COLO668 (cell line): ENCODE results near the gene CYP4F12.

Experiments
- DNase-seq: peaks from one replicate; lab custom pipeline; 2025; ENCODE audit not compliant: unreplicated experiment; lab: John Stamatoyannopoulos, UW

Gene CYP4F12, protein sequence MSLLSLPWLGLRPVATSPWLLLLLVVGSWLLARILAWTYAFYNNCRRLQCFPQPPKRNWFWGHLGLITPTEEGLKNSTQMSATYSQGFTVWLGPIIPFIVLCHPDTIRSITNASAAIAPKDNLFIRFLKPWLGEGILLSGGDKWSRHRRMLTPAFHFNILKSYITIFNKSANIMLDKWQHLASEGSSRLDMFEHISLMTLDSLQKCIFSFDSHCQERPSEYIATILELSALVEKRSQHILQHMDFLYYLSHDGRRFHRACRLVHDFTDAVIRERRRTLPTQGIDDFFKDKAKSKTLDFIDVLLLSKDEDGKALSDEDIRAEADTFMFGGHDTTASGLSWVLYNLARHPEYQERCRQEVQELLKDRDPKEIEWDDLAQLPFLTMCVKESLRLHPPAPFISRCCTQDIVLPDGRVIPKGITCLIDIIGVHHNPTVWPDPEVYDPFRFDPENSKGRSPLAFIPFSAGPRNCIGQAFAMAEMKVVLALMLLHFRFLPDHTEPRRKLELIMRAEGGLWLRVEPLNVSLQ

DNA sequence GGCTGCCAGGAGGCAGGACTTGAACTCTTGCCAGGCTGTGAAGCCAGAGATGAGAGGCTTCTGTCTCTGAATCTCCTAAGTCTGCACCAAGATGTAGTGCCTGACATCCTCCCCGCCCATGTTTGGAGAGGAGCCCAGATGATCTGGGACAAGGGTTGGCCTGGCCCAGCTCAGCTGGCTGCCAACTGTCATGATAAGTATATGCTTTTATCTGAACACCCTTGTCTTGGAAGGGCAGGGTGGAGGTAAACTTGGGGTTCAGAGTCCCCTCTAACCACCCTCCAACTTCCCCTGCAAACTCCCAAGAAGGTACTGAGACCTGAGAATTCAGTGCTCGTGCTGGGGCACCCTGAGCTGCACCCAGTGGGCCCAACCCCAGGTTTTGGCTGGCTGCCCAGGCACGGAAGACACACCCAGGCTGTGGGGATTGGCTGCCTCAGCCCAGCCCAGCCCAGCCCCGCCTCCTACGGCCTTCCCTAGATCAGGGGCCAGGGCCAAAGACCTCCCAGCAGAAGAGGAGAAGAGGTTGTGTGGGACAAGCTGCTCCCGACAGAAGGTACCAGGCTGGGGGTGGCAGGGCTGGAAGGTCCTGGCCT lies at the start of gene CYP4F12:
CYP4F12 (plus strand) TSS at position 508 of the 596 bp plus-strand sequence. CDS start 443 bp downstream, outside the sequence.
- DNase-seq, result peak; percentile 22

DNA sequence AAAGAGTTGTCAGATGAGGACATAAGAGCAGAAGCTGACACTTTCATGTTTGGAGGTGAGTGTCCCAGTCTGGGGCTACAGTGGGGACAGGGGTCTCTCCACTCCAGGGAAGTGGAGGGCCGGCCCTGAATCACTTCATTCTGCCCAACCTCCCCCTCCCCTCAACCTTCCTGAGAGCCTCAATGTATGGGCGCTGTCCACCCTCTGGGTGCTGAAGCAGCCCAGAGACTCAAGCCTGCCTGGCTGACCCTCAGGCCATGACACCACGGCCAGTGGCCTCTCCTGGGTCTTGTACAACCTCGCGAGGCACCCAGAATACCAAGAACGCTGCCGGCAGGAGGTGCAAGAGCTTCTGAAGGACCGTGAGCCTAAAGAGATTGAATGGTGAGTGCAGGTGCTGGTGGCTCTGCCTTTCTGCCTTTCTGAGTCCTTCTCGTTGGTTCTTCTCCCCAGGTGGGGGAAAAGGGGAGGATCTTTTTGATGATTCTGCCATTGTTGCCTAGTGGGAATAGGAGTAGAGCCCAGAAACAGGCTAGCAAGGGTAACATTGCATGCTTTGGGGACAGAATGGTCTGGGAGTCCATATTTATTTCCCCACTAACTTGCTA lies 49.1 kb upstream of the CYP4F12 start:
- DNase-seq, result no peak

DNA sequence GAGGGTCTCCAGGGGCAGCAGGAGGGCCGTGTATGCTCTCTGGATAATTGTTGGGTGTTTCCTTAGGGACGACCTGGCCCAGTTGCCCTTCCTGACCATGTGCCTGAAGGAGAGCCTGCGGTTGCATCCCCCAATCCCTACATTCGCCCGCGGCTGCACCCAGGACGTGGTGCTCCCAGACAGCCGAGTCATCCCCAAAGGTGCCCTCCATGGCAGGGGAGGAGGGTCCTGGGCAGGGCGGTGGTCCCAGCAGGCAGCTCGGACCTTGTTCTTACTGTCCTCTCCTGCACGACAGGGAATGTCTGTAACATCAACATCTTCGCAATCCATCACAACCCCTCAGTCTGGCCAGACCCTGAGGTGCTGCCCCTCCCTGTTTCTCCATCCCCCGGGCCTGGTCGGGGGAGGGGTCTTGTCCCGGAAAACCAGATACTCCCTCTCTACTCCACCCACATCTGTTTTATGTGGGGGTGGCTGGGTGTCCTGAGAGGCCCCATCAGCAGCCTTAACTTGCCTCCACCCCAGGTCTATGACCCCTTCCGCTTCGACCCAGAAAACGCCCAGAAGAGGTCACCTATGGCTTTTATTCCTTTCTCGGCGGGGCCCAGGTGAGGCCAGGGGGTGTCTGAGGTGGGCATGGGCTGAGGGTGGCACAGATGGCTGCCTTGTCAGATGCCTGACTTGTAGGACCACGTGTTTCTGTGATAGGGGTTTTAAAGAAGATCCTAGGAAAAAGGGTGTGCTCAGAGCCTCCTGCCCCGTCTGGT lies 44.5 kb upstream of the CYP4F12 start:
- no peak for DNase-seq

DNA sequence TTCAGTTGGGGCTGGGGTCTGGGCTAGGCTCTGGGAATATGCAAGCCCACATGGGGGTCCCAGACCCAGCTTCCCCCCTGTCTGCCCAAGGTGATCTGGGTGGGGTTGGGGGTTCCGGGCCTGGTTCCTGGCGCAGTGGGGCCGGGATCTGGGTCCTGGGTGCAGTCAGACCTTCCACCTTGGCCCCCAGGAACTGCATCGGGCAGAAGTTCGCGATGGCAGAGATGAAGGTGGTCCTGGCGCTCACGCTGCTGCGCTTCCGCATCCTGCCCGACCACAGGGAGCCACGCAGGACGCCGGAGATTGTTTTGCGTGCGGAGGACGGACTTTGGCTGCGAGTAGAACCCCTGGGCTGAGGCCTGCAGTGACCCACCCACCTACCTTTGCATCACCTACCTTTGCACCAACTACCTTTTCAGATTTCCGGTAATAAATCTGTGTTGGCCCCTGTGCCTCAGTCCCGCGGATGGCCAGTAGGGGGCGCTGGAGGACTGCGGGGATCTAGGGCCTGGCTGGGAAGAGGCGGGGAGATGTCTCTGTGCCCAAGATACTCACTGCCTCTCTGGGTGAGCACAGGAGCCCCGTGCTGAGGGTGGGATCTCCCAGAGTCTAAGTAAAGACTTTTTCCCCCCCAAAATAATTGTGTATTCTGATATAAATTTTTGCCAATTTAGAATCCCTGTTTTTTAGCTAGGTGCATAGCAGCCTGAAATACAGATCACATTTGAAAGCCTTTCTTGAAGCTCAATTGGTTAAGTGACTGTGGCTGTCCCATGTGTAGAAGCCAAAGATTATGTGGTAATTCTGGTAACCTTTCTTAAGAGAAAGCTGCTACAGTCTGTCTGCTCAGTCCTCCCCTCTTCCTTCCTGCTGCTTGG lies 43.6 kb upstream of the CYP4F12 start:
- DNase-seq, result peak; percentile 62

DNA sequence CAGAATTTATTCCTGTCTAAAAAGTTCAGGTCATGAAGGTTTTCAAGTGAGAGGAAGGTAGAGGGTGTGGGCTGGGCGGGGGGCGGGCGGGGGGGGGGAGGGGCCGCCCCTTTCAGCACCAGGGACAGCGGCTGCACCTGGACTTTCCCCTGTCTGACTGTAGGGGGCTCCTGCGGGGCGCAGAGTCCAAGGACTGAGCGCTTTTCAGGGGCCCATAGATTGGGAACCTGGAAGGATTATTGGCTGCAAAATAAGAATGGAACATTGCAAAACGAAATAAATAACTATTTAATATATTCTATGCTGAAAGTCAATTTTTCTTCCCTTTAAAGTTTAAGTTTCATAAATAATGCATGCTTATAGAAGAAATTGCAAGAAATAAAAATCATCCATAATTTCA lies 41.1 kb upstream of the CYP4F12 start:
- no peak for DNase-seq

DNA sequence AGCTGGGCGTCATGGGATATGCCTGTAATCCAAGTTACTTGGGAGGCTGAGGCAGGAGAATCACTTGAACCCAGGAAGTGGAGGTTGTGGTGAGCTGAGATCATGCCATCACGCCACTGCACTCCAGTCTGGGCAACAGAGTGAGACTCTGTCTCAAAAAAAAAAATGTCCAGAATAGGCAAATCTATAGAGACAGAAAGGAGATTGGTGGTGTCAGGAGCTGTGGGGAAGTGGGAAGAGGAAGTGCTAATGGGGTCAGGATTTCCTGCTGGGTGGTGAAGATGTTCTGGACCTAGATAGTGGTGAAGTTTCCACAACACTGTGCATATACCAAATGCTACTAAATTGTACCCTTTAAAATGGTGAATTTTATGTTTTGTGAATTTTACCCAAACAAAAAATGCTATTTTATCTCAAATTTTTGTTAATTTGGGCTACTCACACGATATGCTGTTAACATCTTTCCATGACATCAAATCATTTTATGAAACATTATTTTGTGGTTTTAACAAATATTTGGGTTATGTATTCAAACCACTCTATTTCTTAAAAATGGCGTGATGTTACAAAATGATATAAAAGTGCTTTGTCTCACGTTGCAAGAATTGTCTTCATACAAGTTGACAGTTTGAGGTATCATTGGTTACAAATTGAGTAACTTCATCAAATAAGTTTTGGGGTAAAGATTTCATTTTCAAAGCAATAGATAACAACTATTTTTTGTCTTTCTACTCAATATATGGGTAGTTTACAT lies 39.6 kb upstream of the CYP4F12 start:
- DNase-seq, result no peak

DNA sequence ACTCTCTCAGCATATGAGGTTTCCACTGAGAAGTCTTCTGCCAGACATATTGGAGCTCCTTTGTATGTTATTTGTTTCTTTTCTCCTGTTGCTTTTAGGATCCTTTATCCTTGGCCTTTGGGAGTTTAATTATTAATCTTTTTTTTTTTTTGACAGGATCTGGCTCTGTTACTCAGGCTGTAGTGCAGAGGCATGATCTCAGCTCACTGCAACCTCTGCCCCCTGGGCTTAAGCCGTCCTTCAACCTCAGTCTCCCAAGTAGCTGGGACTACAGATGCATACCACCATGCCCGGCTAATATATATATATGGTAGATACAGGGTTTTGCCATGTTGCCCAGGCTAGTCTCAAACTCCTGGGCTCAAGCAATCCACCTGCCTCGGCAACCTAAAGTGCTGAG lies 38.8 kb upstream of the CYP4F12 start:
- no peak for DNase-seq

DNA sequence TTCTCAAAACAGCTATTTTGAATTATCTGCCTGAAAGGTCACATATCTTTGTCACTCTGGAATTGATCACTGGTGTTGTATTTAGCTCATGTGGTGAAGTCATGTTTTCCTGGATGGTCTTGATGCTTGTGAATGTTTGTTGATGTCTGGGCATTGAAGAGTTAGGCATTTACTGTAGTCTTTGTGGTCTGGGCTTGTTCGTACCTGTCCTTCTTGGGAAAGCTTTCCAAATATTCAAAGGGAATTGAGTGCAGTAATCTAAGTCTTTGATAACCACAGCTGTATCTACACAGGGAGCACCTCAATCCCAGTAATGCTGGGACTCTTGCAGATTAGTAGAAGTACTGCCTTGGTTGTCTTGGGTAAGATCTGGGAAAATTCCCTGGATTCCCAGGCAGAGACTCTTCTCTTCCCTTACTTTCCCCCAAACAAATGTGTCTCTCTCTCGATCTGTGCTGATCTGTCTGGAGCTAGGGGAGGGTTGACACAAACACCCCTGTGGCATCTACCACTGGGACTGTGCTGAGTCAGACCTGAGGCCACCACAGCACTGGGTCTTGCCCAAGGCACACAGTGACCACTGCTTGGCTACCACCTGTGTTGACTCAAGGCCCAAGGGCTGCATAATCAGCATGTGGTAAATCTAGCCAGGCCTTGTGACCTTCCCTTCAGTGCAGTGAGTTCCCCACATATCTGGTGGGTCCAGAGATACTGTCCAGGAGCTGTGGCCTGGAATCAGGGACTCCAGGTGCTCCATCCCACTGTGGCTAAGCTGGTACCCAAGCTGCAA lies 37.7 kb upstream of the CYP4F12 start:
- DNase-seq, result no peak

DNA sequence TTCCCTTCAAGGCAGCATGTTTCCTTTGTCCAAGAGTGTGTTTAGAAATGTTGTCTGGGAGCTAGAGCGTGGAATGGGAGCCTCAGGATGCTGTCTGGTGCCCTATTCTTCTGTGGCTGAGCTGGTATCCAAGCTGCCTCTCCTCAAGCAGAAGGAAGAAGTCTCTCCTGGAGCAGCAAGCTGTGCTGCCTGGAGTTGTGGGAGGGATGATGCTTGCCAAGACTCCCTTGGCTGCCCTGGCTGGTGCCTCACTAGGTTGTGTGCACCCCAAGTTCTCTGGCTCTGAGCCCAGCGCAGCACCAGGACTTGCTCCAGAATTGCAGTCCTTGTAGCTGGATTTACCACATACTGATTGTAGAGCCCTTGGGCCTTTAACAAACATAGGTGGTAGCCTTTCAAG lies 36.9 kb upstream of the CYP4F12 start:
- no peak for DNase-seq

DNA sequence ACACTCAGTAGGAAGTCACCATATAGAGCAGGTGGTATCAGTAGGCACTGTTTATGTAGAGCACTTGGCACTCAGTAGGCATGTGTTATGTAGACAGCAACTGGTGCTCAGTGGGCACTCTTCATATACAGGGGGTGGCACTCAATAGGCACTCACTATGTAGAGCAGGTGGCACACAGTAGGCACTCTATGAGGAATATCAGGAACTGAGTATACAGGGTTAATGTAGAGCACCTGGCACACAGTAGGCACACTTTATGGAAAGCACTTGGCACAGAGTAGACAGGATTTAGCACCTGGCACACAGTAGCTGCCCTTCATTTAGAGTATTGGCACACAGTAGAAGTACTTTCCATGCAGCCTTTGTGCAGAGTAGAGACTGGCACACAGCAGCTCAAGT lies 33.3 kb upstream of the CYP4F12 start:
- no peak for DNase-seq

DNA sequence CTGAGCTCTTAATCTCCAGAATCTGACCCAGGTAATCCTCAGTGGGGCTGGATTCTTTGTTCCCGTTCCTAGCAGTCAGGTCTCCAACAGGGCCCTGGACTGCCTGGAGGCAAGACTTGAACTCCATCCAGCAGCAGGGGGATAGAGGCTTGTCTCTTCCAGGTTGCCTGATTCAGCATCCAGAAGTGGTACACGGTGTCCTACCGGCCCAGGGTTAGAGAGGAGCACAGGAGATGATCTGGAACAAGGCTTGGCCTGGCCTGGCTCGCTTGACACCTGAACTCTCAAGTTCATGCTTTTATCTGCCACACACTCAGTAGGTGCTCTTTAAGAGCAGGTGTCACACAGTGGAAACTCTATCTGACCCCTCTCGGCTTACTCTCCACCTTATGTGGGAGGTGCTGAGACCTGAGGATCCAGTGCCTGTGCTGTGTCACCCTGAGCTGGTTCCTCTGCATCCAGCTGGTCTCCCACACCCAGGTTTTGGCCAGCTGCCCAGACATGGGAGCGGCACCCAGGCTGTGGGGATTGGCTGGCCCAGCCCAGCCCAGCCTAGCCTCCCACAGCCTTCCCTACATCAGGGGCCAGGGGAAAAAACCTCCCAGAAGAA lies 32.5 kb upstream of the CYP4F12 start, which contains the start of gene CYP4F3:
CYP4F3 (plus strand) TSS at position 604 of the 610 bp plus-strand sequence. CDS start 519 bp downstream, outside the sequence.
- DNase-seq, result peak; percentile 75

DNA sequence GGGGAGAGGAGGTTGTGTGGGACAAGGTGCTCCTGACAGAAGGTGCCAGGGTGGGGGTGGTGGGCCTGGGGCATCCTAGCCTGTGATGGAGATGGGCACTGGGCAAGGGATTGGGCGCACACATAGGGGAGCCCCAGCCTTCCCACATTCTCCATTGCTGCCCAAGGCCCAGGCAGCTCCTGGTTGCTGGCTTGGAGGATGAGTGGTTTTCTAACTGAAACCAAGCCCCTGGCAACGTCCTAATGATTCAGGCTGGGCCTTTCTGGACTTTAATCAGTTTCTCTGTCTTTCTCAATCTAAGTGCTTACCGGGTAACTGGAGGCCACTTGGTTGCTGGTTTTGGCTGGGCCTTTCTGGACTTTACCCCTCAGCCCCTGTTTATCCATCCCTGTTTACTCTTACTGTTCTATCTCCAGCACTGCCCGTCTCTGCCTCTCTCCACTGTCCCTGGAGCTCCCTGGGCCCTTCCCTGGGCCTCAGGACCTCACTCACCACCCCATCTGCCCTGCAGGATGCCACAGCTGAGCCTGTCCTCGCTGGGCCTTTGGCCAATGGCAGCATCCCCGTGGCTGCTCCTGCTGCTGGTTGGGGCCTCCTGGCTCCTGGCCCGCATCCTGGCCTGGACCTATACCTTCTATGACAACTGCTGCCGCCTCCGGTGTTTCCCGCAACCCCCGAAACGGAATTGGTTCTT lies 31.8 kb upstream of the CYP4F12 start:
- peak; percentile 7 for DNase-seq

DNA sequence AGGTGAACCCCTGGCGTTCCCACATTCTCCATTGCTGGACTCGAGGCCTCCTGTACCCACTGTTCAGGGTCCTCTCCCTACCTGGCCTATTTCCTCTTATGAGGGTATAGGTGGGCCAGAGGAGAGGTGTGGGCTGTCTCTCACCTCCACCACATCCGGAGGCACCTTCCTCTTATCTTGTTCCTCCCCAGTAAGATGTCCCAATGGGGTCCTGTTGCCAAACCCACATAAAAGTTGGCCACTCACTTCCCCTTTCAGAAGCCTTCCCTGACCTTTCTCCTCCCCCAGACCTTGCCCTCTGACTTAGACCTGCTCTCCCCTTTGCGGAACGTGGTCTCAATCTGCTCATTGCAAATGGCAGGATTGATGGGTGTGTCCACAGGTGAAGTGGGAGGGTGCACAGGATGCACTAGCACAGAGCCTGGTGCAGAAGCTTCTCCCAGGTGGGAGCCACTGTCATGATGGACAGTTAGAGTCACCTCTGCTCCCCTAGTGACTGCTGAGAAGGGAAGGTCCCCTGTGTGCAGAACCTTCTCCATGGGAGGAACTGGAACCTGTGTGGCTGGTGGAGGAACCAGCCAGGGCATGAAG lies 30.9 kb upstream of the CYP4F12 start:
- no peak for DNase-seq

DNA sequence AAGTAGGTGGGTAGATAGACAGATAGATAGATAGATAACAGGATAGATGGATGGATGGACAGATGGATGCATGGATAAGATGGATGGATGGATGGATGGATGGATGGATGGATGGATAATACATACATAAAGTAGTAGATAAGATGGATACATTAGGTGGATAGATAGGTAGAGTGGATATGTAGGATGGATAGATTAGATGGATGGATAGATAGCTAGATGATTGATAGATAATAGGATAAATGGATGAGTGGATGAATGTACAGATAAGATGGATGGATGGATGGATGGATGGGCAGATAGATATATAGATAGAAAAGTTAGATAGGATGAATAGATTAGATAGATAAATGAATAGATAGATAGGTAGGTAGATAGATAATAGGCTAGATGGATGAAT lies 30.1 kb upstream of the CYP4F12 start:
- DNase-seq, result no peak

DNA sequence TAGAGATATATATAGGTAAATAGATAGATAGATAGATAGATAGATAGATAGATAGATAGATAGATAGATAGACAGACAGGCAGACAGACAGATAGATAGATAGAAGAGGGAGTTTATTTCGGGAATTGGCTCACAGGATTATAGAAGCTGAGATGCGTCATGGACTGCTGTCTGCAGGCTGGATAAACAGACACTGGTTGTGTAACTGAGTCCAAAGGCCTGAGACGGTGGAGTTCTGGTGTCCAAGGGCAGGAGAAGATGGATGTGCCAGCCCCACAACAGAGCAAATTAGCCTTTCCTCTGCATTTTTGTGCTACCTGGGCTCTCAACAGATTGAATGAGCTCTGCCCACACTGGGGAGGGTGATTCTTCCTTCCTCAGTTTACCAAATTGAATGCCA lies 29.5 kb upstream of the CYP4F12 start:
- DNase-seq, result no peak

DNA sequence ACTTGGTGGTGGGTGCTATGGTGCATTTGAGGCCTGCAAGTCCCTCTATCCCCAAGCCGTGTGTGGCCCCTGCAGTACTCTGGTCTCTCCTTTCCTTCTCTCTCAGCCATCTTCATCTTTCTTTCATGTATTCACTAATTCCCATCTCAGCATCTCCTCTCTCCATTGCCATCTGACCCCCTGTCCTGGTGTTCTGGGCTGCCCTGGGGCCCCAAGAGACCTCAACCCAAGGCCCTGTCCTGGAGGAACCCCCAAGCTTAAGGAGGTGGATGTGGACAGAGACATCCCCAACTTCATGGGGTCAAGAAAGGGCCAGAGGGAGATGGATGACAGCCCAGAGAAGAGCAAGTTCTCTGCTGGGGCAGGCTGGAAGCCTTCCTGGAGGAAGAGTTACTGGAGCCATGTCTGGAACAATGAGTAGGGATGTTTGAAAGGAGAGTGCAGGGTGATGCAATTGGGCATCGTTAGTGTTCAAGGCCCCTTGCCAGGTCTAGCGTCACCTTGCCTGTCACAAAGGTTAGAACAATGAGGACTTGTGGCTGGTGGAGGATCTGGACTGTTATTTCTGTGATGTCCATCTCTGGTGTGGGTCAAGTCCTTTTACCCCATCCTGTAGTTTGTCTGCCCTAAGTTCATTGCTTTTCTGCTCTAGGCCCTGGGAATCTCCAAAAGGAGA lies 28.7 kb upstream of the CYP4F12 start:
- DNase-seq, result no peak

DNA sequence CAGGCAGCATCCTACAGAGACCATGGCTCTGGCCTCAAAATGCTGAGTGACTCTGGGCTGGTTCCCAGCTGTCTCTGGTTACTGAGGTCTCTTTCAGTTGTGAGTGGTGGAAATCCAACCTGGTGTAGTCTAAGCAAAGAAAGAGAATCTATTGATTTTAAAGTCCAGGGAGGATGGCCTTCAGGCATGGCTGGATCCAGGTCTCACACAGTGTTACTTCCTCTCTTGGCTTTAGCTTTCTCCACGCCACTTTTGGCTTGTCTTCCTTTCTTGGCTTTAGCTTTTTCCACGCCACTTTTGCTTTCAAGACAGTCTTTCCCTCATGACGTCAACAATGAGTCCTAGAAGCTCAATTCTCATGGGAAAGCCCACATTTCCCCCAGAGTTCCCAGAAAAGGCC lies 28.1 kb upstream of the CYP4F12 start:
- no peak for DNase-seq
